ENCODE results near the gene SNX3.

Gene SNX3

DNA sequence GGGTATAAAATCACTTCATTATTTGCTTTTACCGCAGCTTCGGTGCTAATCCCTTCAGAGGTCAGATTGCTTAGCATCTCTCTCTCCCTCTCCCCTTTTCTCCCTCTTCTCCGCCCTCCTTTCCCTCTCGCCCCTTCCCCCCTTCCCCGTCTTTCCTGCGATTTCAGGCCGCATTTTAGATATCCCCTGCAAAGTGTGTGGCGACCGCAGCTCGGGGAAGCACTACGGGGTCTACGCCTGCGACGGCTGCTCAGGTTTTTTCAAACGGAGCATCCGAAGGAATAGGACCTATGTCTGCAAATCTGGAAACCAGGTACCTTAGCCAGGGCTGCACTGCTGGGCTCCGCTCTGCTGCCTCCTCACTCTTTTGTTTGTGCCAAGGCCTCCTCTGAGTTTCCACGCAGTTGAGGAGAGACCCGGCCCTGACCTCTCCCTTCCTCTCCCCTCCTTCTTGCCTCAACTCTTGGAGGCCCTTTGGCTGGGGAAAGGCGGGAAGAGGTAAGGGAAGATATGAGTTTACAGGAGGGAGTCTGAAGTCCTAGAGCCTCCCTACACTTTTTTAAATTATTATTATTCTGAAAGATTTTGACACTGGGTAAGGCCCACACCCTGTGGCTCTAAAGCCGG, 89.4 kb downstream of the SNX3 start:
- in situ Hi-C loops (cut with MboI; ENCODE audit: low sequenced_read_pairs): no loop called here

DNA sequence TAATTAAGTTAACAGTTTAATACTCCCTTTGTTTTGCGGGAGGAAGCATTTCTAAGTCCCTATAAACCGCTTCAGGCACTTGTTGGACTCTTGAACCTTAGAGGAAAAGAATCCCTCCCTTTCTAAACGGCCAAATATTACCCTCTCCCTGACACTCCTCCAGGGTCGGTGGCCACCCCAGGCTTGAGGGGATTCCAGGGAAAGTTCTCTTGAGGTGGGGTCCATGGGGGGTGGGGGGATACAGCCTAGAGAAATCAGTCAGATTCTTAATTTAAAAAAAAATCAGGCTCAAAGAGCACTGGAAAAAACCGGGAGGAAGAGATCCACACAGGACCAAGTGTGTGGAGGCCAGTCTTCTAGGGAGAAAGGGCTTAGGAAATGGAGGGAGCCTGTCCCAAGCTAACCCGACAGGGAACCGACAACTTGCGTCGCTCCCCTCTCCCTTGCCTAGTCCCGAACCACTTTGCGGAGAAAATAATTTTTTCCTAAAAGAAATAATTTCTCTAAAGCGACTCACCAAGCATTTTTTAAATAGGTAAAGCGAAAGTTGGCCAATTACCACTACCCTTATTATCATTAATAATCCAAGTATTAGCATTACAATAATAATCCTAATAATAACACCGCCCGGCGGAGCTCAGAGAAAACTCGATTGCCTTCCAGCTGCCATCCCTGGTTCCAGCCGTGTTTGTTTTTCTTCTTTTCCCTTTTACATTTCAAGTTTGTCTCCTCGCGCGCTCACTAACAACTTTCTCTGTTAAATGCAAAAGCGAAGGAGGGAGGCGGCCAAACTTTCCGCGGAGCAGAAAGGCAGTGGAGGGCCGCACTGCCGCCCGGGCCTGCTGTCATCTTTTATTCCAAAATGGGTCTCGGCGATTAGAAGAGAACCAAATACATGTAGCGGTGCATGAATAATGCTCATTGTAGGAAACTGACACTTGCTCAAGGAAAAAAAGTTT, 90.2 kb downstream of the SNX3 start:
- in situ Hi-C loops (cut with MboI; ENCODE audit: low sequenced_read_pairs): no loop called here

DNA sequence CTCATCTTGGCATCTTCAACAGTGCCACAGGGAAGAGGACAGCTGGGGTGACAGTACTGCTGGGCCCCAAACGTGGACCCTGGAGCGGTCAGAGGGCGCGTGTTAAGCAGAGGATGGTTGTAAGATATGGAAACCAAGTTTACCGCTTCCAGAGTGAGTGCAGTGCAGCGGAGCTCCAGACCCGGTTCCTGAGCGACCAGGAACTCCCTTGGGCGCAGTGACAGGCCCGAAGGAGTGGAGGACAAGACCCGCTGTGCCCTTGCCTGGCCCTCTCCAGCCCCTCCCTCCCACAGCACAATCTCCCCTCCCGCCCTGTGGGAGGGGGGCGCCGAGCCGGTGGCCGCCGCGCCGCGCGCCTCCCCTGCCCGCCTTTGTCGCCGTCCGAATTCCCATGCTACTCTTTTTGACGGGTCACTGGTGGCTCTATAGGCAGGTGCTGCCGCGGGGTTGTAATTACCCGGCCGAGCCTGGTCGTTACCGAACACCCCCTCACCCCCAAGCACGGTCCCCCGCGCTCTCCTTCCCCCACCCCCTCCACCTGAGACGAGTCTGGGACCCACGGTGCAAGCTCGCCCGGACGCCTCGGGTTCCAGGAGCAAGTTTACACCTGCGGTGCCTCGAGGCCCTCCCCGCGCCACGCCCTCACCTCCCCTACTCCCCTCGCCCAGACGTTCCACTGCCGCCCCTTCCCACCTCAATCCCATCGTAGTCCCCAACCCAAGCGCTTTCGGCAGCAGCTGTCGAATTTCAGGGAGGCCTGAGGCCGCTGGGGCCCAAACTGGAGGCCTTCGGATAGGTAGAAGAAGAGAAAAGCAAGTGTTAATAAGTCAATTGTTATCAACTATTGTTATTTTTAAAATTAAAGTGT, 91.1 kb downstream of the SNX3 start:
- in situ Hi-C loops (cut with MboI; ENCODE audit: low sequenced_read_pairs): no loop called here

DNA sequence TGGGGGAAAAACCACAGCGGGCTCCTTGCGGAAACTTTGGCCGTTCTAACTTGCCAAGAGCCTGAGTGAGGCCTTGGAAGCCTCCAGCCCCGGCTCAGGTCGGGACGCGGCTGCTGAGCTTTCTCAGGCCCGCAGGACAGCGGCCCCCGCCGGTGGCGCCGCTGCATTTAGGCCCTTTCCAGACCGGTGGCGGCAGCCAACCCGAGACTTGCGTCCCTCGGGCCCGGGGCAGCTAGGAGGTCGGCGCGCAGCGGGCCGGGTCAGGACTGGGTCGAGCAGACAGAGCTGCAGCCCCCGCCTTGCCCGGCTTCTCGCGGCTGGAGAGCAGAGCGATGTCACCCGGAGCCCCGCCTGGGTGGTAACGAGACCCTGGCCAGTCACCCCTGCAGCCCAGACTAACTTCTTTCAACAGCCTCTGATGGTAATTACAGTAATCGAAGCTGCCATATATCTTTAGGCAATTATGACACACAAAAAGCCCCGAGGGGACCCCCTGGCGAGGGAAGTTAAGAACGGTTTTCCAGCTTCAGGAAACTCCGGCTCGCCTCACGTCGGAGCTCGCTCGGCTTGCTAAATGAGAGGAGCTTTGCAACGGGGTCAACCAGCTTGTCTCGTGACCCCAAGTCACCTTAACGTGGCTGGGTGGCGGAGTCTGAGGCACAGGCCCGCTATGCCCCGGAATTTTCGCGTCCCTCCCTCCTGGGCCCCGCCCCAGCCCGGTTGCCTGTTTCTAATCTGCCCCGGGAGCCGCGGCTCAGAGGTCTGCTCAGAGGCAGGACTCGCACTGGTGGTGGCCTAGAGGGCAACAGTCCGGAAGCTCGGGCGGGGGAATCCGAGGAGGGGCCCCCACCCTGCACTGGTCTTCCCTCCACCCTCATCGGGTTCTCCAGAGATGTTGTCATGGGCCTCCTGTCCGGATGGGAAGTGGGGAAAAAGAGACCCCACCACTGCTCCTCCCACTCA, 92.1 kb downstream of the SNX3 start:
- in situ Hi-C loops (cut with MboI; ENCODE audit: low sequenced_read_pairs): no loop called here

DNA sequence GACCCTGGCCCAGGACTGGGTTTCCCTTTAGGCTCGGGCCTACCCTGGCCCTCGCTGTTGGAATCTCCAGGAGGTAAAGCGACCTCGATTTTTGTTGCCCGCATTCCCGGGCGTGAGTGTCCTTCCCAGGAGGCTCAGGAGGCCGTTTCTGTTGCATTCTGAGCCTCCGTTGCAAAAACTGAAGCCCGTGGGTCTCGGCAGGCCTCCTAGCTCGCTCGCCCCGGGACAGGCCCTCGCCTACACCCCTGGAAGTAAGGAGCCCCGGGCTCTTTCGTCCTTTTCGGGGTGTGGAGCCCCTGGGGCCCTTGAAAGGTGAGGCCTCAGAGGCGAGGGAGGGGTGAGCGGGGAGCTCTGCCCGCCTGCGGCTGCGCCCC, 92.8 kb downstream of the SNX3 start:
- in situ Hi-C loops (cut with MboI; ENCODE audit: low sequenced_read_pairs): no loop called here

DNA sequence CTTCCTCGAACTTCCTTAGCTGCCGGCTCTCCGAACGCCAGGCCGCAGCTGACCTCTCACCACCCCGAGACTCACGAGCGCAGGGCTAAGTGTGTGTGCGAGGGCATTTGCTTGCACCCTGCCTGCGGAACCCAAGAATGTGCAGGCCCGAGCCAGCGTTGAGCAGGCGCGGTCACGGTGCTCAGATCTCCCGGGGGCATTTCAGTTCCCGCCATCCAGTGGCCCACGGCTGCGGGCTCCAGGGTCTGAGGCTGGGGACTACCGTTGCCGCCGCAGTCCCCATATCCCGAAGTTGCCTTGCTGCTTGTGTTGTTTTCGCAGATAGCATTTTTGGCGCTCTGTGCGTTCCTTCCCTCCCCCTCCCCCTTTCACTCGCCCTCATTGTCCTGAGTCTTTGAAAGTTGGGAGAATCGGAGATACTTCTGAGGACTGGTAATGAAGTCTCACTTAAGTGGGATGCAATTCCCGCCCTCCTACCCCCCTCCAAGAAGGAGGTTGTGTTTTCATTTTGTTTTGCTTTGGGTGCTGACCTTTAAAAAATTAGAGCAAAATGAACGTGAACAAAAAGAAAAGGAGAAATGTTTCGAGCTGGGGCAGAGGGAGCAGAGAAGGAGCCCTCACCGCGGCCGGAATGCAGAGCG, 93.3 kb downstream of the SNX3 start:
- in situ Hi-C loops (cut with MboI; ENCODE audit: low sequenced_read_pairs): no loop called here

DNA sequence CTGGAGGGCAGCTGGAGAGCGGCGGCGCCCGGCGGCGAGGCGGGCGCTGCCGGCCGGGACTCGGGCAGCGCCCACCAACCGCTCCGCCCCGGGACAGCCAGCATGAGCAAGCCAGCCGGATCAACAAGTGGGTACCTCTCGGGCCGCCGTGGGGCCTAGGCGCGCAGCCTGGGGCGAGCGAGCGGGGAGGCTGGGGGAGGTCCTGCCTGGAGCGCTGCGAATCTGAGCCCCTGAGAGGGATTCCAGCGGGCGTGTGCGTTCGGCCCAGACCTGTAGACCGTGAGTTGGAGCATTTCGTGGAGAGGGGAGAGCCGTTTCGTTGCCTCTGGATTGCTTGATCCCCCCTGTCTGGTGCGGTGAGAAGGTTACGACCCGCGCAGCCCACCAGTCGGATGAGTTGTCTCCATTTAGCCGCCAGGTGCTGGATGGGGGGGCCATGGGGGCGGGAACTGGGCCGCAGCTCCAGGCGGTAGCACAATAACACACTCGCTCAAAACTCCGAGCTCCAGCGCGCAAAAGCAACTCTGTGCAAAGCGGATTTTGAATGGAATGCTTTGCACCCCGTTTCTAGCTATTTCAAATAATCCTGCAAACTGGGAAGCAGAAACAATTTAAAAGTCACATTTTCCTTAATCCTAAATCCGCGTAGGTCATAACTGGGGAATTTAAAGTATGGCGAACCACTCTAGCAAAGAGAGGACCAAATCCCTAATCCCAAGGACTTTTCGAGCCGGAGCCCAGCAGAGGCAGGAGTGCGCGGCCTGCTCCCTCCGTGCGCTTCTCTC, 94.0 kb downstream of the SNX3 start:
- in situ Hi-C loops (cut with MboI; ENCODE audit: low sequenced_read_pairs): no loop called here

DNA sequence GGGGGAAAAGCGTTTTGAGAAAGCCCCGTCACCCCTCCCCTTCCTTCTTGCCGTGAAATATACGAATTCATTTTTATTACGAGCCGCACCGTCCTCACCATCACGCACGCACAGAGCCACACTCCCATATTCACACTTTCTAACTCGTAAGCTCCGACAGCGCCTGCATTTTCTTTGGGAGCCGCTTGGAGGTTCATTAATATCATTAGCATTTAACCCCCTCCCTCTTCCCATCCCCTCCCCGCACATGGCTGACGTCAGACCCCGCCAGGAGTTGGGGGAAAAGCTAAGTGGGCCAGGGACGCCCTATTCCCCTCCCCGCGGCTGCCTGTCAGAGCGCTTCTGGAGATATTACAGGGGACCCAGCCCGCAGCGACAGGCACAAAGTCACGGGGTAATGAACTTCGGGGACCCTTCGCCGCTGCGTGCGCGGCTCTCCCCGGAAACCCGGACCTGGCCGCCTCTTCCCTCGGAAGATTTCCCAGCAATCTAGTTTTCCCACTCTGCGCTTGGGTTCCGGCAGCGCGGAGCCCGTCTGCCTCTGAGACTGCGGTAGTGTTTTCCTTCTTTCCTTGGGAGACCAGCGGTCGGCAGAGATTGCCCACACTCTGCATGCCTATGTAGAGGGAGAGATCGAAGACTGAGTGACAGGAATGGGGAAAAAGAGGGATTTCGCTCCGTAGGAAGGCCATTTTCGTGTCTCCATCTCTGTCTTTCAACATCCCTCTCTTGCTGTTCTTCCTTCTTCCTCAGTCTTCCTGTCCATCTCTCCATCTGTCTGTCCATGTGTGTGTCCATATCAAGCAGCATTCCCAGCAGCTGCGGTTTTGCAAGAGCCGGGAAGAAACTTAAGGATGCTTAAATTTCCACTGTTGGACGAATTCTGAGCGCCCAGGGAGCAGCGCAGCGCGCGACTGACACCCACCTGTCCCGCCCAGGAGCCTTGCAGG, 94.9 kb downstream of the SNX3 start, which contains the start of gene NR2E1:
Gene NR2E1 (plus strand): TSS at position 309 of the 950 bp plus-strand sequence. CDS start 744 bp downstream, outside the sequence.
- in situ Hi-C loops (cut with MboI; ENCODE audit: low sequenced_read_pairs): no loop called here

DNA sequence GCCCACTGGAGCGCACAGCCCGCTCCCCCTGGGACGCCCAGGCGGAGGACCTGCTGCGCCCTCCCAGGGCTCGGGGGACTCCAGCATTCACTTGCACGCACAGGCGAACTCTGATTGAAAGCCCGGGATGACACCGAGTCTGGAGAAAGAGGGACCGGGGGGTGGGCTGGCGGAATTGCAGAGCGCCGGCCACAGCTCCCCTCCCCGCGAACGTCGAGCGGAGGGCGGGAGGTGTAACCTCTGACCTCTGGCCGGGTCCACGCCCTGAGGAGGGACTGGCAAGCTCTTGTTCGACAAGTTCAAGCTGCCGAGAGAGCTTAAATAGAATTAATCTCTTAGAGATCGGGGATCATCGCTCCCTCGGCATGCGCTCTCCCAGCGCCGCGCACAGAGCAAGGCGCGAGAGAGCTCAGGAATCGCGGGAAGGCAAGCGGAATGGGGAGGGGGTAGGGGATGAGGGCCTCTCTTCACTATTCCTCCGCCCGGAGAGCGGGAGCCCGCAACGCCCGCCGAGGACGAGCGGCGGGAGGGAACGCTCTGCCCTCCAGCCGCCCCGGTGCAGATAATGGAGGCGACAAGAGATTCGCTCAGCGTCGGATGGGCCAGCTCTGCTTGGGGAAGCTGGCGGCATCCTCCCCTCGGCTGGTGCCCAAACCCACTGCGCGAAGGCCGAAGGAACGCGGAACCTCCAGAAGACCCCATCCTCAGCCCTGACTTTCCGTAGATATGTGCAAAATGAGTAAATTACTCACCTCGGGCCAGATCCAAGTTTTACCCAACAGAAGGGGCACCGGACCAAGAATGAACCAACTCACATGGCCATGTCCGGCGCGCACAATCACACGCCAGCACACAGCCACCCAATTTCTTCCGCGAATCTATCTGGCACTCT, 95.8 kb downstream of the SNX3 start:
- in situ Hi-C loops (cut with MboI; ENCODE audit: low sequenced_read_pairs): no loop called here

DNA sequence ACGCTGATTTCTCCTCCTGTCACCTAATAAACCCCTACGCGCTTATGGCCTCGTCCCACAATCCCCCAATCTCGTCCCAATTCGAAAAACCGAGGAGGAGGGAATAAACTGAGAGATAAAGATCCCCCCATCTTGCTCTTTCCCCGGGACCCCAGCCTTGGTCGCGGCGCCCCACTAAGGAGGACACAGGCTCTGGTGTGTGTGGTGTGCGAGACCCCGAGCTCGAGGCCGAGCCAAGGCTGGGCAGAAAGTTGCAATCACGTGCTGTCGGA, 96.4 kb downstream of the SNX3 start:
- in situ Hi-C loops (cut with MboI; ENCODE audit: low sequenced_read_pairs): no loop called here

DNA sequence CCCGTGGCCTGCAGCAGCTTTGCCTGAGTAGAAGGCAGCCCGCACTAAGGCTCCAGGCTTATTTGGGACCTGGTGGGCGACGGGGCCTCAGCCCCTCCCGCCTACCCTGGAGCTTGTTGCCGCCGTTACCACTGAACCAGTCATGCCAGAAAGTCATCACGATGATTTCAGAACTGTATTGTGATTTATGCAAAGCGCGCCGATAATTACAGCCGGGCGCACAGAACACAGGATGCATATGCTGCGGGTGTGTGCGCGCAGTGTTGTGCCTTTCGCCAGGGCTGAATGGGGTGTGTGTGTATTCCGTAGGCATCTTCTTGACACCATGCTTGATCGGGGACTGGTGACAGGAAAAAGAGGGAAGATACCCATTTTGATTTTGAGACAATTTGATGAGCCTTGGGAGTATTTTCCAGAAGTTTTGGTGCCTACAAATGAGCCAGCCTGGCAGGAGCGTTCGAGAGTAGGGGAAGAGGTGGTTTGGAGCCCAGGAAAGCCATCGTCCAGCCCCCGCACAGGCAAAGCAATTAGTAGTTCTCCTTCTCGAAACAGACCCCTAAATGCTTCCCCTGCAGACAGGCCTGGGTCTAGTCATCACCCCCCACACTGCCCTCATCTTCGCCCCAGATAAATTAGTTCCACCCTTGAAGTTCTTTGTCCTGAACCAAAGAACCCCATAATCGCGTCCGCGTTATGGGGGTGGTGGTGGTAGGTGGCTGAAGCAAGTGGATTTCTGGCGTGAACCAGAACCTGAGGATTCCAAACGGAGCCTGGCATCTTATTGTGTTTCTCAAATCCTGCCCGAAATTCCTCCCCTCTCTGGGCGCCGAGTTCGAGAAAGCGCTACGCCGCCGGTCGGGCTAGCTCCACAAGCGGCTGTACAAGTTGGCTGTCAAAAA, 96.9 kb downstream of the SNX3 start:
- in situ Hi-C loops (cut with MboI; ENCODE audit: low sequenced_read_pairs): no loop called here

DNA sequence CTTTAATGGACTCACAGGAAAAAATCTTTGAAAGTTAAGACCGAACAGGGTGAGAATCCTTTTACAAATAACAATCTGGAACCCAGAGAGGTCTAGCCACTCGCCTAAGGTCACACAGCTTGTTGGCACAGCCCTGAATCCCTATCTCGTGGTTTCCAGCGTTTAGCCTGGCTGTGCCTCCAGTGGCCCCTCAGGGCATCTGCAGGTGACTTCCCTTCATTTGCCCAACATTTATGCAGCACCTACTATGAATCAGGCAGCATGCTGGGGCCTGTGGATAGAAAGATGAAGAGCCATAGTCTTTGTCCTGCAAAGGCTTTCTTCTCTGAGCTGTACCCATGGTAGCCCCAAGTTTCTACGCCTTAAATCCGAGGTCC, 97.6 kb downstream of the SNX3 start:
- in situ Hi-C loops (cut with MboI; ENCODE audit: low sequenced_read_pairs): no loop called here

DNA sequence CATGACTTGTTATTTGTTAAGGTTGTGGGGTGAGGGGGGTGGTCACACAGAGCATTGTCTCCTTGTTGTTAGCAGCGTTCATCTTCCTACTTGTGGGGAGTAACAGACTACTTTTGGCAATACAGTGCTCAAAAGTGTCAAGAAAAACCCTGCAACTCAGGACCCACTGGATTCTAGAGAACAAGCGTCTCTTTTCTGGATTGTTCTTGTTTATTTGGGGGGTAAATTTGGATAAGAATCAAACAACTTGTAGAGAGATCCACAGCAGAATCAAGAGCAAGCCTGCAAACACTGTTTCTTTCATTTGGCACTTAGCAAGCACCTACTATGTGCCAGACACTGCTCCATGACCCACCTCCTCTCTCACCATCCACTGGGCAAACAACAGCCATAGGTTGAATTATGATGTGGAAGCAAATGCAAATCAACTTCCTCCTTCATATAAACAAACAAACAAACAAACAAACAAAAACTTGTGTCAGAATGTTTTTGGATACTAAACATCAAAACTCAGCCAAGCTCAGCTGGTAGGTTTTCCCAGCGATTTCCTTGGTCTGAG, 99.0 kb downstream of the SNX3 start:
- in situ Hi-C loops (cut with MboI; ENCODE audit: low sequenced_read_pairs): no loop called here
